HepG2 (cell line): ENCODE results near the gene NAA30. TPM values are rescaled to one million over a fixed set of nuclear protein-coding genes. Genes with fewer than 3 reads are reported as not detected.
A peak's percentile ranks its signal among the peaks of the same experiment; 100 is the strongest.

ENCODE experiments used
- CHCHD3 ChIP-seq: sonication (generic); formaldehyde crosslinking; IDR thresholded peaks from 2 replicates; pipeline ENCODE4 v1.8.0; 2022; ENCODE audit warnings: mild to moderate bottlenecking, missing genetic modification reagents, moderate library complexity
- ELF3 ChIP-seq: IDR thresholded peaks from 2 replicates; pipeline ENCODE4 v1.6.1; 2016; ENCODE audit warnings: missing genetic modification reagents, missing compliant biosample characterization
- HMGXB3 ChIP-seq: sonication (generic); formaldehyde crosslinking; IDR thresholded peaks from 2 replicates; pipeline ENCODE4 v1.4.0; 2020; ENCODE audit warnings: missing genetic modification reagents, borderline replicate concordance
- SAP130 ChIP-seq: IDR thresholded peaks from 2 replicates; pipeline ENCODE4 v1.6.1; 2016; ENCODE audit warnings: low read depth
- ZBTB26 ChIP-seq: IDR thresholded peaks from 2 replicates; pipeline ENCODE4 v1.6.1; 2016; ENCODE audit warnings: missing compliant biosample characterization, missing genetic modification reagents, borderline replicate concordance
- ZGPAT ChIP-seq: IDR thresholded peaks from 2 replicates; pipeline ENCODE4 v1.6.1; 2016; ENCODE audit warnings: mild to moderate bottlenecking
- ZNF121 ChIP-seq: sonication (generic); formaldehyde crosslinking; IDR thresholded peaks from 2 replicates; pipeline ENCODE4 v1.5.0; 2020; ENCODE audit warnings: mild to moderate bottlenecking, missing genetic modification reagents
- ZNF607 ChIP-seq: sonication (generic); formaldehyde crosslinking; IDR thresholded peaks from 2 replicates; pipeline ENCODE4 v1.5.1; 2020; ENCODE audit warnings: missing genetic modification reagents, mild to moderate bottlenecking, borderline replicate concordance
- ZNF720 ChIP-seq: sonication (generic); formaldehyde crosslinking; IDR thresholded peaks from 2 replicates; pipeline ENCODE4 v1.4.0; 2020; ENCODE audit warnings: missing genetic modification reagents
- ZNF737 ChIP-seq: sonication (generic); formaldehyde crosslinking; IDR thresholded peaks from 2 replicates; pipeline ENCODE4 v1.5.0; 2020; ENCODE audit warnings: missing genetic modification reagents, mild to moderate bottlenecking, borderline replicate concordance
- ZNF788 ChIP-seq: sonication (generic); formaldehyde crosslinking; IDR thresholded peaks from 2 replicates; pipeline ENCODE4 v1.5.0; 2020; ENCODE audit warnings: mild to moderate bottlenecking, missing genetic modification reagents, borderline replicate concordance
- polyA plus RNA-seq, 8 experiments: library from polyadenylated mRNA; depleted of rRNA in 3 of 8; stranded (reverse) in 7 of 8; unstranded in 1 of 8; fragments of >200 nt; fragmentation: Illumina TruSeq in 4 of 8; extraction: Trizol in 4 of 8; gene quantifications; 2 replicates each; pipeline versions ENCODE4 v1.2.1 to v1.2.3, GENCODE V29; 2011 to 2016; ENCODE audit warnings: low read depth in 4 of 8, missing spikeins in 1 of 8, mixed read lengths in 1 of 8; ENCODE audit not compliant: insufficient read depth in 1 of 8
- total RNA-seq, 5 experiments: library from RNA; depleted of rRNA; stranded (reverse); fragments of >200 nt; fragmentation: Illumina TruSeq; extraction: Trizol; gene quantifications; 2 replicates each; pipeline ENCODE4 v1.2.3, GENCODE V29; 2016; ENCODE audit warnings: low read depth in 1 of 5
- TF ChIP-seq, protein P1 (sequence below): sonication (generic); formaldehyde crosslinking; IDR thresholded peaks from 2 replicates; pipeline ENCODE4 v1.8.0; 2022; ENCODE audit warnings: mild to moderate bottlenecking, missing genetic modification reagents
- TF ChIP-seq, protein P2 (sequence below): sonication (generic); formaldehyde crosslinking; IDR thresholded peaks from 2 replicates; pipeline ENCODE4 v1.5.0; 2020; ENCODE audit warnings: mild to moderate bottlenecking, missing genetic modification reagents, borderline replicate concordance

The NAA30 gene
- total and polyA plus RNA-seq, 2 of the 13 experiments (the other 11 are each of a cell fraction or from before 2014, with no cell fraction given), result 10.8 to 18.4 TPM

- TF ChIP-seq HMGXB3 (CRISPR knock-in tag) (no peak), ZNF607 (no peak), ZNF121 (CRISPR knock-in tag) (no peak), ZBTB26 (no peak), ZGPAT (CRISPR knock-in tag) (peak; percentile 73; the same call in 1 of the 2 replicates), CHCHD3 (no peak), ZNF788 (CRISPR knock-in tag) (no peak), ZNF737 (CRISPR knock-in tag) (no peak), ELF3 (CRISPR knock-in tag) (peak; percentile 36; the same call in 1 of the 2 replicates), SAP130 (peak; percentile 41; the same call in 1 of the 2 replicates), ZNF720 (no peak)
- TF ChIP-seq, protein P1, sequence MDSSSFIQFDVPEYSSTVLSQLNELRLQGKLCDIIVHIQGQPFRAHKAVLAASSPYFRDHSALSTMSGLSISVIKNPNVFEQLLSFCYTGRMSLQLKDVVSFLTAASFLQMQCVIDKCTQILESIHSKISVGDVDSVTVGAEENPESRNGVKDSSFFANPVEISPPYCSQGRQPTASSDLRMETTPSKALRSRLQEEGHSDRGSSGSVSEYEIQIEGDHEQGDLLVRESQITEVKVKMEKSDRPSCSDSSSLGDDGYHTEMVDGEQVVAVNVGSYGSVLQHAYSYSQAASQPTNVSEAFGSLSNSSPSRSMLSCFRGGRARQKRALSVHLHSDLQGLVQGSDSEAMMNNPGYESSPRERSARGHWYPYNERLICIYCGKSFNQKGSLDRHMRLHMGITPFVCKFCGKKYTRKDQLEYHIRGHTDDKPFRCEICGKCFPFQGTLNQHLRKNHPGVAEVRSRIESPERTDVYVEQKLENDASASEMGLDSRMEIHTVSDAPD (CRISPR knock-in tag), result no peak
- TF ChIP-seq, protein P2, sequence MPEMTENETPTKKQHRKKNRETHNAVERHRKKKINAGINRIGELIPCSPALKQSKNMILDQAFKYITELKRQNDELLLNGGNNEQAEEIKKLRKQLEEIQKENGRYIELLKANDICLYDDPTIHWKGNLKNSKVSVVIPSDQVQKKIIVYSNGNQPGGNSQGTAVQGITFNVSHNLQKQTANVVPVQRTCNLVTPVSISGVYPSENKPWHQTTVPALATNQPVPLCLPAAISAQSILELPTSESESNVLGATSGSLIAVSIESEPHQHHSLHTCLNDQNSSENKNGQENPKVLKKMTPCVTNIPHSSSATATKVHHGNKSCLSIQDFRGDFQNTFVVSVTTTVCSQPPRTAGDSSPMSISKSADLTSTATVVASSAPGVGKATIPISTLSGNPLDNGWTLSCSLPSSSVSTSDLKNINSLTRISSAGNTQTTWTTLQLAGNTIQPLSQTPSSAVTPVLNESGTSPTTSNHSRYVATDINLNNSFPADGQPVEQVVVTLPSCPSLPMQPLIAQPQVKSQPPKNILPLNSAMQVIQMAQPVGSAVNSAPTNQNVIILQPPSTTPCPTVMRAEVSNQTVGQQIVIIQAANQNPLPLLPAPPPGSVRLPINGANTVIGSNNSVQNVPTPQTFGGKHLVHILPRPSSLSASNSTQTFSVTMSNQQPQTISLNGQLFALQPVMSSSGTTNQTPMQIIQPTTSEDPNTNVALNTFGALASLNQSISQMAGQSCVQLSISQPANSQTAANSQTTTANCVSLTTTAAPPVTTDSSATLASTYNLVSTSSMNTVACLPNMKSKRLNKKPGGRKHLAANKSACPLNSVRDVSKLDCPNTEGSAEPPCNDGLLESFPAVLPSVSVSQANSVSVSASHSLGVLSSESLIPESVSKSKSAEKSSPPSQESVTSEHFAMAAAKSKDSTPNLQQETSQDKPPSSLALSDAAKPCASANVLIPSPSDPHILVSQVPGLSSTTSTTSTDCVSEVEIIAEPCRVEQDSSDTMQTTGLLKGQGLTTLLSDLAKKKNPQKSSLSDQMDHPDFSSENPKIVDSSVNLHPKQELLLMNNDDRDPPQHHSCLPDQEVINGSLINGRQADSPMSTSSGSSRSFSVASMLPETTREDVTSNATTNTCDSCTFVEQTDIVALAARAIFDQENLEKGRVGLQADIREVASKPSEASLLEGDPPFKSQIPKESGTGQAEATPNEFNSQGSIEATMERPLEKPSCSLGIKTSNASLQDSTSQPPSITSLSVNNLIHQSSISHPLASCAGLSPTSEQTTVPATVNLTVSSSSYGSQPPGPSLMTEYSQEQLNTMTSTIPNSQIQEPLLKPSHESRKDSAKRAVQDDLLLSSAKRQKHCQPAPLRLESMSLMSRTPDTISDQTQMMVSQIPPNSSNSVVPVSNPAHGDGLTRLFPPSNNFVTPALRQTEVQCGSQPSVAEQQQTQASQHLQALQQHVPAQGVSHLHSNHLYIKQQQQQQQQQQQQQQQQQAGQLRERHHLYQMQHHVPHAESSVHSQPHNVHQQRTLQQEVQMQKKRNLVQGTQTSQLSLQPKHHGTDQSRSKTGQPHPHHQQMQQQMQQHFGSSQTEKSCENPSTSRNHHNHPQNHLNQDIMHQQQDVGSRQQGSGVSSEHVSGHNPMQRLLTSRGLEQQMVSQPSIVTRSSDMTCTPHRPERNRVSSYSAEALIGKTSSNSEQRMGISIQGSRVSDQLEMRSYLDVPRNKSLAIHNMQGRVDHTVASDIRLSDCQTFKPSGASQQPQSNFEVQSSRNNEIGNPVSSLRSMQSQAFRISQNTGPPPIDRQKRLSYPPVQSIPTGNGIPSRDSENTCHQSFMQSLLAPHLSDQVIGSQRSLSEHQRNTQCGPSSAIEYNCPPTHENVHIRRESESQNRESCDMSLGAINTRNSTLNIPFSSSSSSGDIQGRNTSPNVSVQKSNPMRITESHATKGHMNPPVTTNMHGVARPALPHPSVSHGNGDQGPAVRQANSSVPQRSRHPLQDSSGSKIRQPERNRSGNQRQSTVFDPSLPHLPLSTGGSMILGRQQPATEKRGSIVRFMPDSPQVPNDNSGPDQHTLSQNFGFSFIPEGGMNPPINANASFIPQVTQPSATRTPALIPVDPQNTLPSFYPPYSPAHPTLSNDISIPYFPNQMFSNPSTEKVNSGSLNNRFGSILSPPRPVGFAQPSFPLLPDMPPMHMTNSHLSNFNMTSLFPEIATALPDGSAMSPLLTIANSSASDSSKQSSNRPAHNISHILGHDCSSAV (CRISPR knock-in tag), result no peak
Measured at GRCh38 chr14:57346741-57347140, 43.6 kb upstream of the NAA30 start (continued).
